Vagina (tissue), 2 donors: Measurements from ENCODE around the gene CDH1.

ENCODE experiments used
- POLR2A ChIP-seq, 2 donors: fragments of 450-650 bp; IDR thresholded peaks; one replicate each; pipeline ENCODE4 v1.6.1; 2017; ENCODE audit warnings: antibody characterized with exemption in 2 of 2, mild to moderate bottlenecking in 2 of 2, moderate library complexity in 2 of 2
- TF ChIP-seq, protein P1 (sequence below), 3 experiments: fragments of 450-650 bp in 2 of 3; fragments of 200-600 bp in 1 of 3; sonication (generic) in 1 of 3; IDR thresholded peaks; one replicate each; pipeline ENCODE4 v1.5.1; 2017 to 2019; ENCODE audit warnings: antibody characterized with exemption in 3 of 3, mild to moderate bottlenecking in 2 of 3, moderate library complexity in 2 of 3

DNA sequence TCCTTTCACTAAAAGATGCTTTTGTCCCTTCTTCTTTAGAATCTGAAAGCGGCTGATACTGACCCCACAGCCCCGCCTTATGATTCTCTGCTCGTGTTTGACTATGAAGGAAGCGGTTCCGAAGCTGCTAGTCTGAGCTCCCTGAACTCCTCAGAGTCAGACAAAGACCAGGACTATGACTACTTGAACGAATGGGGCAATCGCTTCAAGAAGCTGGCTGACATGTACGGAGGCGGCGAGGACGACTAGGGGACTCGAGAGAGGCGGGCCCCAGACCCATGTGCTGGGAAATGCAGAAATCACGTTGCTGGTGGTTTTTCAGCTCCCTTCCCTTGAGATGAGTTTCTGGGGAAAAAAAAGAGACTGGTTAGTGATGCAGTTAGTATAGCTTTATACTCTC, 96.2 kb downstream of the CDH1 start:
- TF ChIP-seq, protein P1, sequence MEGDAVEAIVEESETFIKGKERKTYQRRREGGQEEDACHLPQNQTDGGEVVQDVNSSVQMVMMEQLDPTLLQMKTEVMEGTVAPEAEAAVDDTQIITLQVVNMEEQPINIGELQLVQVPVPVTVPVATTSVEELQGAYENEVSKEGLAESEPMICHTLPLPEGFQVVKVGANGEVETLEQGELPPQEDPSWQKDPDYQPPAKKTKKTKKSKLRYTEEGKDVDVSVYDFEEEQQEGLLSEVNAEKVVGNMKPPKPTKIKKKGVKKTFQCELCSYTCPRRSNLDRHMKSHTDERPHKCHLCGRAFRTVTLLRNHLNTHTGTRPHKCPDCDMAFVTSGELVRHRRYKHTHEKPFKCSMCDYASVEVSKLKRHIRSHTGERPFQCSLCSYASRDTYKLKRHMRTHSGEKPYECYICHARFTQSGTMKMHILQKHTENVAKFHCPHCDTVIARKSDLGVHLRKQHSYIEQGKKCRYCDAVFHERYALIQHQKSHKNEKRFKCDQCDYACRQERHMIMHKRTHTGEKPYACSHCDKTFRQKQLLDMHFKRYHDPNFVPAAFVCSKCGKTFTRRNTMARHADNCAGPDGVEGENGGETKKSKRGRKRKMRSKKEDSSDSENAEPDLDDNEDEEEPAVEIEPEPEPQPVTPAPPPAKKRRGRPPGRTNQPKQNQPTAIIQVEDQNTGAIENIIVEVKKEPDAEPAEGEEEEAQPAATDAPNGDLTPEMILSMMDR (IDR thresholded peaks at IDR 0.05), result no peak
- no peak for TF ChIP-seq POLR2A (IDR thresholded peaks at IDR 0.05)
